Neural cell (in vitro differentiated cells): ENCODE data around the gene LFNG. TPM values are rescaled to one million over a fixed set of nuclear protein-coding genes. Genes with fewer than 3 reads are reported as not detected.

Experiments
- H2AFZ ChIP-seq: fragments of 200-600, 300-800 bp; sonication (generic), shearing (Covaris generic); 2 replicates; pipeline ENCODE4 v1.6.0; 2014; ENCODE audit warnings: low read depth, mild to moderate bottlenecking, antibody characterized with exemption, low read length, moderate library complexity
- H3F3A ChIP-seq: fragments of 200-600 bp; shearing (Covaris generic); 2 replicates; pipeline ENCODE4 v1.6.1; 2016; ENCODE audit warnings: mild to moderate bottlenecking, moderate library complexity, mixed read lengths, antibody characterized with exemption, low read length; ENCODE audit not compliant: insufficient read depth, poor library complexity, severe bottlenecking
- H3K27ac ChIP-seq: fragments of 200-600, 300-800 bp; sonication (generic), shearing (Covaris generic); 2 replicates; pipeline ENCODE4 v1.5.1; 2014; ENCODE audit warnings: mild to moderate bottlenecking, low read length, moderate library complexity
- H3K27me3 ChIP-seq: fragments of 300-800, 200-600 bp; sonication (generic), shearing (Covaris generic); 2 replicates; pipeline ENCODE4 v1.6.0; 2014; ENCODE audit warnings: mild to moderate bottlenecking, low read depth, low read length, moderate library complexity; ENCODE audit not compliant: insufficient read depth
- H3K36me3 ChIP-seq: fragments of 300-800, 200-600 bp; sonication (generic), shearing (Covaris generic); 2 replicates; pipeline ENCODE4 v1.5.1; 2014; ENCODE audit warnings: mild to moderate bottlenecking, antibody characterized with exemption, low read length, moderate library complexity; ENCODE audit not compliant: insufficient read depth
- H3K4me2 ChIP-seq: fragments of 300-800, 200-600 bp; sonication (generic), shearing (Covaris generic); 2 replicates; pipeline ENCODE4 v1.6.0; 2014; ENCODE audit warnings: mild to moderate bottlenecking, low read length
- H3K4me3 ChIP-seq: fragments of 300-800, 200-600 bp; sonication (generic), shearing (Covaris generic); 2 replicates; pipeline ENCODE4 v1.5.1; 2014; ENCODE audit warnings: mild to moderate bottlenecking, low read length, moderate library complexity
- H3K79me2 ChIP-seq: fragments of 200-600 bp; shearing (Covaris generic); replicated peaks from 2 replicates; pipeline ENCODE4 v1.6.0; 2014; ENCODE audit warnings: mild to moderate bottlenecking, low read length, moderate library complexity; ENCODE audit not compliant: insufficient read depth
- H3K9ac ChIP-seq: fragments of 300-800, 200-600 bp; sonication (generic), shearing (Covaris generic); 2 replicates; pipeline ENCODE4 v1.6.1; 2016; ENCODE audit warnings: mild to moderate bottlenecking, low read length, mixed read lengths
- H3K9me2 ChIP-seq: fragments of 200-600 bp; shearing (Covaris generic); 2 replicates; pipeline ENCODE4 v1.6.1; 2016; ENCODE audit warnings: mild to moderate bottlenecking, low read length, mixed read lengths; ENCODE audit not compliant: insufficient read depth
- H3K9me3 ChIP-seq: fragments of 200-600, 300-800 bp; sonication (generic), shearing (Covaris generic); 2 replicates; pipeline ENCODE4 v1.6.1; 2016; ENCODE audit warnings: mild to moderate bottlenecking, mixed run types, low read length, moderate library complexity, mixed read lengths
- H4K20me1 ChIP-seq: fragments of 200-600 bp; shearing (Covaris generic); 2 replicates; pipeline ENCODE4 v1.6.1; 2016; ENCODE audit warnings: mild to moderate bottlenecking, mixed run types; ENCODE audit not compliant: insufficient read depth
- CTCF ChIP-seq: fragments of 450-650 bp; IDR thresholded peaks from 2 replicates; pipeline ENCODE4 v1.5.1; 2014; ENCODE audit warnings: antibody characterized with exemption, mild to moderate bottlenecking, moderate library complexity; ENCODE audit not compliant: poor library complexity, severe bottlenecking
- EP300 ChIP-seq: fragments of 450-650 bp; conservative IDR thresholded peaks from 2 replicates; pipeline ENCODE4 v1.6.1; 2014; ENCODE audit warnings: antibody characterized with exemption, mild to moderate bottlenecking, moderate library complexity; ENCODE audit not compliant: poor library complexity, severe bottlenecking
- EZH2 ChIP-seq: fragments of 200-600, 300-800 bp; shearing (Covaris generic), sonication (generic); IDR thresholded peaks from 2 replicates; pipeline ENCODE4 v1.6.1; 2014; ENCODE audit warnings: antibody characterized with exemption, low read length, borderline replicate concordance, mild to moderate bottlenecking; ENCODE audit not compliant: insufficient read depth, poor library complexity, severe bottlenecking
- MXI1 ChIP-seq: fragments of 450-650 bp; conservative IDR thresholded peaks from 2 replicates; pipeline ENCODE4 v1.6.1; 2014; ENCODE audit warnings: antibody characterized with exemption, mild to moderate bottlenecking; ENCODE audit not compliant: poor library complexity, severe bottlenecking
- POLR2AphosphoS5 ChIP-seq: IDR thresholded peaks from 2 replicates; pipeline ENCODE4 v1.6.1; 2012
- RAD21 ChIP-seq: fragments of 450-650 bp; conservative IDR thresholded peaks from 2 replicates; pipeline ENCODE4 v1.6.1; 2014; ENCODE audit warnings: antibody characterized with exemption, mild to moderate bottlenecking, moderate library complexity
- REST ChIP-seq: IDR thresholded peaks from 2 replicates; pipeline ENCODE4 v1.6.1; 2012; ENCODE audit warnings: borderline replicate concordance
- SMC3 ChIP-seq: fragments of 450-650 bp; conservative IDR thresholded peaks from 2 replicates; pipeline ENCODE4 v1.6.1; 2014; ENCODE audit warnings: antibody characterized with exemption, mild to moderate bottlenecking, moderate library complexity; ENCODE audit not compliant: poor library complexity
- TAF1 ChIP-seq: IDR thresholded peaks from 2 replicates; pipeline ENCODE4 v1.6.1; 2012; ENCODE audit warnings: low read depth
- polyA plus RNA-seq: library from polyadenylated mRNA; depleted of rRNA; stranded (reverse); fragments of >200 nt; gene quantifications from 2 replicates; pipeline ENCODE4 v1.2.3, GENCODE V29; 2014
- small RNA-seq, 3 experiments: library from RNA; depleted of rRNA; stranded (forward); fragments of <200 nt; gene quantifications; one replicate each; pipeline ENCODE3, GENCODE V24; 2012

The LFNG gene
- polyA plus RNA-seq, 1 donor from 2014 or later = 0.30 TPM

- Histone ChIP-seq H3K4me3 (no peak overlapping the region), H3K27me3 (no peaks in the 10 kb centered on the region), H3F3A (no peaks in the 10 kb centered on the region), H3K79me2 (no peaks in the 10 kb centered on the region), H3K4me2 (no peak overlapping the region), H3K9ac (no peak overlapping the region), H3K27ac (no peak overlapping the region), H3K9me2 (no peaks in the 10 kb centered on the region), H3K9me3 (no peaks in the 10 kb centered on the region), H2AFZ (no peak overlapping the region), H4K20me1 (no peaks in the 10 kb centered on the region), H3K36me3 (peaks cover 6% of the 10 kb centered on the region)
- TF ChIP-seq MXI1 (no peak), REST (no peak), SMC3 (no peak), TAF1 (no peak), EP300 (no peak), CTCF (no peak), RAD21 (no peak), POLR2AphosphoS5 (no peak), EZH2 (no peak)
Measured at GRCh38 chr7:2576742-2577491, 57.3 kb downstream of the LFNG start.

Small RNA genes within 50 kb of the gene (small RNA-seq; reads per million reads assigned to genes)
- 0 reads per million in 3 experiments for gene MIR4648

Other genes with a start within 250 kb of the LFNG start
- gene SNX8, start 205.3 kb upstream of the LFNG start, polyA plus RNA-seq = 4.4 and 5.7 TPM in 2 replicates
- gene EIF3B, start 164.9 kb upstream of the LFNG start, polyA plus RNA-seq = 65.1 and 73.7 TPM in 2 replicates
- 6.4 and 8.6 TPM in 2 replicates for gene CHST12, start 116.2 kb upstream of the LFNG start, polyA plus RNA-seq
- not detected in 2 replicates for gene GRIFIN, start 43.4 kb upstream of the LFNG start, polyA plus RNA-seq
- 60.3 and 68.6 TPM in 2 replicates for gene BRAT1, start 35.8 kb downstream of the LFNG start, polyA plus RNA-seq
- gene IQCE, start 39.2 kb downstream of the LFNG start, polyA plus RNA-seq = 15.2 and 21.2 TPM in 2 replicates
- 17.0 and 25.0 TPM in 2 replicates for gene TTYH3, start 112.2 kb downstream of the LFNG start, polyA plus RNA-seq
- gene AMZ1, start 168.4 kb downstream of the LFNG start, polyA plus RNA-seq = not detected in 2 replicates